ENCODE results near the gene FAM241A.

GRCh38 chr4:112136551-112136950 is 8.7 kb upstream of the FAM241A start:
- TF ChIP-seq GLIS3 (CRISPR knock-in tag; IDR thresholded peaks at IDR 0.05) (no peak), RARB (CRISPR knock-in tag; IDR thresholded peaks at IDR 0.05) (no peak), PPARA (CRISPR knock-in tag; IDR thresholded peaks at IDR 0.05; ENCODE audit: borderline replicate concordance) (no peak), ZFP3 (CRISPR knock-in tag; IDR thresholded peaks at IDR 0.05) (no peak), CSDC2 (CRISPR knock-in tag; IDR thresholded peaks at IDR 0.05) (no peak), ZC3H10 (CRISPR knock-in tag; IDR thresholded peaks at IDR 0.05) (no peak), BACH2 (CRISPR knock-in tag; IDR thresholded peaks at IDR 0.05; ENCODE audit: borderline replicate concordance) (no peak), ISL1 (CRISPR knock-in tag; IDR thresholded peaks at IDR 0.05) (no peak), ZFP30 (CRISPR knock-in tag; IDR thresholded peaks at IDR 0.05) (no peak)

Measured in SK-N-SH treated with all-trans-retinoic acid at 6 μM for 48 hours (cell line).